HEK293T (cell line): ENCODE measurements around the gene SKOR1.

ENCODE experiments used
- CTCF ChIA-PET: fragments of 350-600 bp; formaldehyde crosslinking; extraction: SDS; loops from one replicate; lab custom pipeline; 2021; ENCODE audit warnings: antibody characterized with exemption, inconsistent platforms; lab: Yijun Ruan, JAX
- POLR2A ChIA-PET: fragments of 350-600 bp; formaldehyde crosslinking; extraction: SDS; loops from one replicate; lab custom pipeline; 2020; ENCODE audit warnings: antibody characterized with exemption, inconsistent platforms; lab: Yijun Ruan, JAX
- DNase-seq: peaks from one replicate; pipeline ENCODE4 v3.0.0; 2012; ENCODE audit warnings: mixed read lengths; ENCODE audit errors: extremely low spot score
- ARNT ChIP-seq: fragments of 450-650 bp; IDR thresholded peaks from 2 replicates; pipeline ENCODE4 v1.6.1; 2017; ENCODE audit warnings: mild to moderate bottlenecking
- BHLHE40 ChIP-seq: fragments of 450-650 bp; IDR thresholded peaks from 2 replicates; pipeline ENCODE4 v1.6.1; 2016; ENCODE audit warnings: mild to moderate bottlenecking, moderate library complexity, borderline replicate concordance
- CTBP1 ChIP-seq: fragments of 450-650 bp; IDR thresholded peaks from 2 replicates; pipeline ENCODE4 v1.6.1; 2016; ENCODE audit warnings: borderline replicate concordance
- FOXM1 ChIP-seq: fragments of 450-650 bp; IDR thresholded peaks from 2 replicates; pipeline ENCODE4 v1.6.1; 2017; ENCODE audit warnings: mild to moderate bottlenecking, borderline replicate concordance
- HDGF ChIP-seq: fragments of 450-650 bp; IDR thresholded peaks from 2 replicates; pipeline ENCODE4 v1.6.1; 2017; ENCODE audit warnings: antibody characterized with exemption, borderline replicate concordance
- NFRKB ChIP-seq: fragments of 450-650 bp; IDR thresholded peaks from 2 replicates; pipeline ENCODE4 v1.6.1; 2016; ENCODE audit warnings: mild to moderate bottlenecking, moderate library complexity
- SUZ12 ChIP-seq: fragments of 450-650 bp; IDR thresholded peaks from 2 replicates; pipeline ENCODE4 v1.6.1; 2016; ENCODE audit warnings: mild to moderate bottlenecking
- TARDBP ChIP-seq: fragments of 450-650 bp; IDR thresholded peaks from 2 replicates; pipeline ENCODE4 v1.6.1; 2016
- TF ChIP-seq, protein P1 (sequence below): fragments of 450-650 bp; IDR thresholded peaks from 2 replicates; pipeline ENCODE4 v1.6.1; 2016

The SKOR1 gene

GRCh38 chr15:67883234-67883773 lies 58.0 kb downstream of the SKOR1 start:
- ChIA-PET CTCF (interaction anchor here (1.3 kb wide), 1 partner anchor 20 kb away, joined by 3 read pairs; no protein-coding TSS in a partner anchor), POLR2A (interaction anchor here (1.1 to 2.0 kb wide), 3 partner anchors 31 to 171 kb away, joined by 3 to 9 read pairs (median 6); partner anchors contain the start of gene PIAS1)
- TF ChIP-seq ARNT (no peak), CTBP1 (no peak), SUZ12 (no peak), BHLHE40 (no peak), HDGF (no peak)
- TF ChIP-seq, protein P1, sequence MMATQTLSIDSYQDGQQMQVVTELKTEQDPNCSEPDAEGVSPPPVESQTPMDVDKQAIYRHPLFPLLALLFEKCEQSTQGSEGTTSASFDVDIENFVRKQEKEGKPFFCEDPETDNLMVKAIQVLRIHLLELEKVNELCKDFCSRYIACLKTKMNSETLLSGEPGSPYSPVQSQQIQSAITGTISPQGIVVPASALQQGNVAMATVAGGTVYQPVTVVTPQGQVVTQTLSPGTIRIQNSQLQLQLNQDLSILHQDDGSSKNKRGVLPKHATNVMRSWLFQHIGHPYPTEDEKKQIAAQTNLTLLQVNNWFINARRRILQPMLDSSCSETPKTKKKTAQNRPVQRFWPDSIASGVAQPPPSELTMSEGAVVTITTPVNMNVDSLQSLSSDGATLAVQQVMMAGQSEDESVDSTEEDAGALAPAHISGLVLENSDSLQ: no peak; the same call in 1 of the 2 replicates
- DNase-seq: no peak

DNA sequence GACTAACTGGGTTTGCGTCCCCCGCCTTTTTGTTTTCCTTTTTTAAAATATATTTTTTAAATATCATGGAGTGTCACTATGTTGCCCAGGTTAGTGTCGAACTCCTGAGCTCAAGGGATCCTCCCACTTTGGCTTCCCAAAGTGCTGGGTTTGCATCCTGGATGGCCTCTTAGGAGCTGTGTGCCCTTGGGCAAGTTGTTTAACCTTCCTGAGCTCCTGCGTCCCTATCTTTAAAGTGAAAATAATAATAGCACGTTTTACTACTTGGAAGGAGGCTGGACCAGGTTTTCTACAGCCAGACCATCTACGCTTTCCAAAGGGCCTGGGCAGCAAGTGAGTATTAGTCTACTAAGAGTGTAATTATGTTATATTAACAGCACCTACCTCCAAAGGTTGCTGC lies 58.7 kb downstream of the SKOR1 start:
- TF ChIP-seq NFRKB (no peak), FOXM1 (no peak), TARDBP (no peak)
- no peak for DNase-seq
- CTCF ChIA-PET: no interaction called here
- POLR2A ChIA-PET: interaction anchor here (1.1 to 2.0 kb wide), 4 partner anchors 21 to 170 kb away, joined by 3 to 9 read pairs (median 4); partner anchors contain the start of gene PIAS1
